HCT116 (cell line): ENCODE results near the gene HELT.

Experiments
- CTCF ChIP-seq, 3 experiments: fragments of 200-600 bp in 1 of 3; sonication (generic) in 1 of 3; IDR thresholded peaks in 2 of 3; conservative IDR thresholded peaks in 1 of 3; 2 replicates each; pipeline ENCODE4 v1.5.1; 2012 to 2017; ENCODE audit warnings: low read depth in 2 of 3, low read length in 2 of 3, antibody characterized with exemption in 1 of 3, borderline replicate concordance in 1 of 3, control low read depth in 1 of 3, mild to moderate bottlenecking in 1 of 3, mixed read lengths in 1 of 3, mixed run types in 1 of 3, moderate library complexity in 1 of 3; ENCODE audit not compliant: insufficient read depth in 1 of 3
- ELF1 ChIP-seq: IDR thresholded peaks from 2 replicates; pipeline ENCODE4 v1.6.1; 2012; ENCODE audit warnings: low read depth, borderline replicate concordance
- EZH2 ChIP-seq: fragments of 200-600 bp; sonication (generic); IDR thresholded peaks from 2 replicates; pipeline ENCODE4 v1.6.1; 2017; ENCODE audit warnings: antibody characterized with exemption, mixed run types
- POLR2A ChIP-seq: IDR thresholded peaks from 2 replicates; pipeline ENCODE4 v1.7.0; 2011; ENCODE audit warnings: borderline replicate concordance; ENCODE audit not compliant: insufficient read depth, insufficient read length; ENCODE audit errors: extremely low read depth
- POLR2AphosphoS5 ChIP-seq: IDR thresholded peaks from 2 replicates; pipeline ENCODE4 v1.6.1; 2011; ENCODE audit warnings: mild to moderate bottlenecking, low read depth, low read length, moderate library complexity
- REST ChIP-seq: IDR thresholded peaks from 2 replicates; pipeline ENCODE4 v1.6.1; 2012; ENCODE audit warnings: low read depth
- TCF7L2 ChIP-seq: IDR thresholded peaks from 2 replicates; pipeline ENCODE4 v1.7.0; 2011; ENCODE audit warnings: borderline replicate concordance, inconsistent platforms; ENCODE audit not compliant: insufficient read depth, insufficient read length; ENCODE audit errors: extremely low read depth
- YY1 ChIP-seq: IDR thresholded peaks from 2 replicates; pipeline ENCODE4 v1.6.1; 2011; ENCODE audit warnings: low read length, low read depth, moderate library complexity, mild to moderate bottlenecking; ENCODE audit not compliant: insufficient replicate concordance; ENCODE audit errors: extremely low read depth
- ZFX ChIP-seq: fragments of 450-650 bp; IDR thresholded peaks from 2 replicates; pipeline ENCODE4 v1.6.1; 2017
- ZNF274 ChIP-seq: fragments of 200-500 bp; sonication (Bioruptor generic); IDR thresholded peaks from 2 replicates; pipeline ENCODE4 v1.6.1; 2014; ENCODE audit warnings: mild to moderate bottlenecking, low read depth, low read length, inconsistent platforms
- TF ChIP-seq, protein P1 (sequence below): IDR thresholded peaks from 2 replicates; pipeline ENCODE4 v1.6.1; 2012

- TF ChIP-seq CTCF (IDR thresholded peaks at IDR 0.05 in 2 of 3, conservative IDR thresholded peaks at IDR 0.05 in 1 of 3; ENCODE audit: borderline replicate concordance in 1 of 3, insufficient read depth in 1 of 3, low read depth in 2 of 3, low read length in 2 of 3) (no peak), POLR2A (no peak), EZH2 (no peak), POLR2AphosphoS5 (no peak), ZFX (no peak), REST (no peak), YY1 (no peak), TCF7L2 (no peak), ELF1 (no peak), ZNF274 (no peak)
- TF ChIP-seq, protein P1, sequence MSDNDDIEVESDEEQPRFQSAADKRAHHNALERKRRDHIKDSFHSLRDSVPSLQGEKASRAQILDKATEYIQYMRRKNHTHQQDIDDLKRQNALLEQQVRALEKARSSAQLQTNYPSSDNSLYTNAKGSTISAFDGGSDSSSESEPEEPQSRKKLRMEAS = no peak
Observed at GRCh38 chr4:185019456-185020292, 1.4 kb downstream of the HELT start.
